K562 (cell line): ENCODE data around the gene TMEM39A. TPM values are rescaled to one million over a fixed set of nuclear protein-coding genes. Genes with fewer than 3 reads are reported as not detected.

ENCODE experiments used
- ATAC-seq: fragments of 200-7000 bp; cut with Tn5 transposase; 3 replicates; pipeline ENCODE4 v1.9.1; 2020; ENCODE audit warnings: moderate library complexity
- BruUV-seq: library from RNA; stranded (reverse); fragments of 400-500 nt; replicated peaks from 2 replicates; lab custom pipeline; 2021; lab: Mats Ljungman, UMichigan
- CTCF ChIA-PET: fragments of 300-600 bp; formaldehyde crosslinking; extraction: SDS; loops from one replicate; lab custom pipeline; 2021; ENCODE audit warnings: low intra/inter-chr PET ratio; lab: Yijun Ruan, JAX
- POLR2A ChIA-PET: fragments of 300-600, 350-650 bp; sonication (Branson Sonifier 250); formaldehyde crosslinking; extraction: SDS; loops from one replicate; lab custom pipeline; 2021; ENCODE audit warnings: antibody characterized with exemption, inconsistent platforms; lab: Yijun Ruan, JAX
- DNase-seq, 4 experiments: peaks; one replicate each; pipeline versions ENCODE4 v3.0.0 to v3.0.0-alpha.2; 2011 to 2018; ENCODE audit warnings: low spot score in 3 of 4, mixed read lengths in 3 of 4; ENCODE audit errors: extremely low read depth in 1 of 4
- FAIRE-seq: peaks from 2 replicates; lab custom pipeline; 2011; peaks lifted over from hg19 to GRCh38; lab: Jason Lieb, UNC
- H2AFZ ChIP-seq: 2 replicates; pipeline ENCODE4 v1.6.0; 2011; ENCODE audit warnings: low read depth, low read length, control low read depth, inconsistent platforms
- H3K27ac ChIP-seq: fragments of 200-600 bp; 3 replicates; pipeline ENCODE4 v1.8.0; 2011; ENCODE audit warnings: low read depth, mild to moderate bottlenecking, control low read depth, inconsistent platforms, low read length, moderate library complexity, mixed read lengths; ENCODE audit errors: extremely low read depth
- H3K27me3 ChIP-seq, 2 experiments: fragments of 300-600 bp in 1 of 2; 2 replicates in 1 of 2; 3 replicates in 1 of 2; pipeline versions ENCODE4 v1.6.0 to v1.8.0; 2011; ENCODE audit warnings: inconsistent platforms in 2 of 2, low read length in 2 of 2, mild to moderate bottlenecking in 1 of 2, mixed read lengths in 1 of 2, moderate library complexity in 1 of 2; ENCODE audit not compliant: control insufficient read depth in 2 of 2, insufficient read depth in 2 of 2
- H3K36me3 ChIP-seq: fragments of 300-600 bp; 3 replicates; pipeline ENCODE4 v1.8.0; 2011; ENCODE audit warnings: mild to moderate bottlenecking, low read length, inconsistent platforms; ENCODE audit not compliant: control insufficient read depth, insufficient read depth
- H3K4me1 ChIP-seq, 2 experiments: fragments of 200-600 bp in 1 of 2; replicated peaks in 1 of 2; 2 replicates in 1 of 2; 3 replicates in 1 of 2; pipeline versions ENCODE4 v1.5.1 to v1.8.0; 2011; ENCODE audit warnings: inconsistent platforms in 2 of 2, low read length in 2 of 2, mild to moderate bottlenecking in 1 of 2, mixed read lengths in 1 of 2, moderate library complexity in 1 of 2; ENCODE audit not compliant: control insufficient read depth in 2 of 2, insufficient read depth in 2 of 2
- H3K4me2 ChIP-seq: 2 replicates; pipeline ENCODE4 v1.6.1; 2011; ENCODE audit warnings: low read length, control low read depth, inconsistent platforms, mixed read lengths; ENCODE audit not compliant: insufficient read depth
- H3K4me3 ChIP-seq: fragments of 200-600 bp; sonication (generic), shearing (Covaris generic); 2 replicates; pipeline ENCODE4 v1.5.1; 2016; ENCODE audit warnings: control low read depth, inconsistent platforms
- H3K79me2 ChIP-seq: fragments of 200-600 bp; 3 replicates; pipeline ENCODE4 v1.8.0; 2011; ENCODE audit warnings: low read length, inconsistent platforms; ENCODE audit not compliant: control insufficient read depth, insufficient read depth
- H3K9ac ChIP-seq, 2 experiments: 2 replicates each; pipeline versions ENCODE4 v1.6.0 to v1.6.1; 2011; ENCODE audit warnings: low read depth in 2 of 2, low read length in 2 of 2, control low read depth in 1 of 2, inconsistent platforms in 1 of 2, mild to moderate bottlenecking in 1 of 2, mixed read lengths in 1 of 2; ENCODE audit not compliant: insufficient read depth in 1 of 2
- H3K9me1 ChIP-seq: one replicate; pipeline ENCODE4 v1.6.0; 2011; ENCODE audit warnings: inconsistent platforms, mild to moderate bottlenecking, low read length, moderate library complexity; ENCODE audit not compliant: control insufficient read depth, insufficient read depth
- H3K9me3 ChIP-seq: replicated peaks from 2 replicates; pipeline ENCODE4 v1.5.1; 2011; ENCODE audit warnings: low read depth, low read length, inconsistent platforms; ENCODE audit not compliant: control insufficient read depth, insufficient read depth
- H4K20me1 ChIP-seq: replicated peaks from 2 replicates; pipeline ENCODE4 v1.6.1; 2011; ENCODE audit warnings: low read length, inconsistent platforms, mixed read lengths; ENCODE audit not compliant: control insufficient read depth, insufficient read depth
- GABPB1 ChIP-seq: sonication (generic); formaldehyde crosslinking; IDR thresholded peaks from 2 replicates; pipeline ENCODE4 v1.8.0; 2022; ENCODE audit warnings: mild to moderate bottlenecking, missing genetic modification reagents
- HDAC1 ChIP-seq, 2 experiments: fragments of 450-650 bp; IDR thresholded peaks; 2 replicates each; pipeline ENCODE4 v1.6.1; 2016 to 2017; ENCODE audit warnings: inconsistent platforms in 1 of 2, mild to moderate bottlenecking in 1 of 2, moderate library complexity in 1 of 2
- NONO ChIP-seq, 2 experiments: fragments of 200-400 bp in 1 of 2; fragments of 450-650 bp in 1 of 2; formaldehyde crosslinking in 1 of 2; IDR thresholded peaks; 2 replicates each; pipeline ENCODE4 v1.6.1; 2017; ENCODE audit warnings: low read depth in 2 of 2, mild to moderate bottlenecking in 2 of 2, moderate library complexity in 2 of 2, low read length in 1 of 2
- NR2C1 ChIP-seq, 2 experiments: fragments of 450-650 bp; IDR thresholded peaks; 2 replicates each; pipeline ENCODE4 v1.6.1; 2017; ENCODE audit warnings: mild to moderate bottlenecking in 2 of 2, antibody characterized with exemption in 1 of 2, inconsistent platforms in 1 of 2, missing compliant biosample characterization in 1 of 2, missing genetic modification characterization in 1 of 2
- WHSC1 ChIP-seq: IDR thresholded peaks from one replicate; pipeline ENCODE4 v1.6.1; 2012; ENCODE audit warnings: low read length, control low read depth, inconsistent platforms
- ZNF316 ChIP-seq: fragments of 450-650 bp; IDR thresholded peaks from 2 replicates; pipeline ENCODE4 v1.6.1; 2016
- WGBS: fragments of 100-300 bp; shearing (Covaris generic); methylation state at CpG from one replicate; pipeline ENCODE4 v1.1.6; 2016; ENCODE audit warnings: low coverage, mixed read lengths; ENCODE audit not compliant: insufficient coverage; ENCODE audit errors: missing lambda C conversion rate; 5-methylcytosine and 5-hydroxymethylcytosine counted together
- in situ Hi-C: fragments of 300-500 bp; cut with MboI; formaldehyde crosslinking; loops from 4 replicates; pipeline ENCODE4 v1.15.0; 2018; ENCODE audit warnings: inconsistent platforms, mixed read lengths
- intact Hi-C: fragments of 100-400 bp; cut with micrococcal nuclease; formaldehyde crosslinking; loops from 2 replicates; pipeline ENCODE4 v1.14.2; 2022
- polyA plus RNA-seq, 8 experiments: library from polyadenylated mRNA; depleted of rRNA in 4 of 8; stranded (reverse) in 5 of 8; unstranded in 3 of 8; fragments of >200 nt; fragmentation: Nextera tagmentation in 2 of 8; fragmentation: Illumina TruSeq in 1 of 8; extraction: Ambion mirVana in 2 of 8; extraction: Trizol in 1 of 8; gene quantifications; 2 replicates each; pipeline versions ENCODE4 v1.2.1 to v1.2.3, GENCODE V29; 2011 to 2014; ENCODE audit warnings: inconsistent platforms in 1 of 8, missing spikeins in 1 of 8
- total RNA-seq, 7 experiments: library from RNA; depleted of rRNA in 6 of 7; stranded (reverse); fragments of >200 nt in 6 of 7; fragmentation: Illumina TruSeq in 2 of 7; extraction: Trizol in 2 of 7; gene quantifications; 2 replicates each; pipeline versions ENCODE4 v1.2.1 to v1.2.3, GENCODE V29; 2011 to 2021; ENCODE audit warnings: low replicate concordance in 1 of 7

TMEM39A gene
- total and polyA plus RNA-seq, 9 of the 15 experiments (the other 6 are each of a cell fraction or from before 2014, with no cell fraction given): 12.0 to 41.5 (median 15.4) TPM

DNA sequence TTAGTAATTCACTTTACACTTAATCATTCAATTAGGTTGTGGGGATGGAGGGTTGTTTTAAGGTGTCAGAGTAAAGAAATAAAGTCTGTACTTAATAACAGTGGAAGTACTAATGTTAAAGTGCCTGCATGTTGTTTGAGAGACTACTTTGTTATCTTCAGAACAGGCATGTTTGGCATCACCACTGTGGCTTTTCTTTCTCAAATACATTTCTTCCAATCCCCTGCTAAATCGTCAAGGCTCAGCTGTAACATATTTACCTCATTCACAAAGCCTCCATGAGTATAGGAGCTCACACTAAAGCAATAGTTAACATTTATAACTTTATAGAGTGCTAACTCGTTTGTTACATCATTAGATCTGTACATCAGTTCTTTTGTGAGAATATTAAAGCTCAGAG lies 37.5 kb upstream of the TMEM39A start:
- FAIRE-seq (peak; percentile 11), ATAC-seq (no peak), DNase-seq (peak in 1 of 4 experiments; percentile 20)
- ChIA-PET CTCF (no interaction called here), POLR2A (interaction anchor here (0.8 to 1.5 kb wide), 4 partner anchors 7 to 89 kb away, joined by 3 to 8 read pairs (median 3); no protein-coding TSS in a partner anchor)
- no peaks in the 10 kb centered on the region; a peak in 1 of 5 replicates for H3K4me1 ChIP-seq
- peak overlapping the region; percentile 70 for H3K4me3 ChIP-seq
- H3K9ac ChIP-seq: peak overlapping the region in 1 of 2 experiments; percentile 90; a peak in 2 of 4 replicates
- in situ Hi-C loops: no loop called here
- no peaks in the 10 kb centered on the region for H3K9me1 ChIP-seq
- no peaks in the 10 kb centered on the region for H3K9me3 ChIP-seq
- 4% methylated on average over 2 of the region's 2 CpGs for WGBS
- no peaks in the 10 kb centered on the region for H4K20me1 ChIP-seq
- peak overlapping the region; percentile 94 for H3K27ac ChIP-seq
- H3K27me3 ChIP-seq: no peaks in the 10 kb centered on the region
- no peak overlapping the region for H2AFZ ChIP-seq
- H3K4me2 ChIP-seq: peak overlapping the region; percentile 87
- peaks cover 40% of the 10 kb centered on the region for H3K36me3 ChIP-seq
- BruUV-seq: no TSS peak
- H3K79me2 ChIP-seq: peaks cover 60% of the 10 kb centered on the region
- intact Hi-C loops: loop anchor here (5.0 kb wide), 1 partner anchor 176 kb away; the partner anchor contains the start of gene COX17
- TF ChIP-seq ZNF316: no peak
- TF ChIP-seq, all 486 proteins: peak for 0

DNA sequence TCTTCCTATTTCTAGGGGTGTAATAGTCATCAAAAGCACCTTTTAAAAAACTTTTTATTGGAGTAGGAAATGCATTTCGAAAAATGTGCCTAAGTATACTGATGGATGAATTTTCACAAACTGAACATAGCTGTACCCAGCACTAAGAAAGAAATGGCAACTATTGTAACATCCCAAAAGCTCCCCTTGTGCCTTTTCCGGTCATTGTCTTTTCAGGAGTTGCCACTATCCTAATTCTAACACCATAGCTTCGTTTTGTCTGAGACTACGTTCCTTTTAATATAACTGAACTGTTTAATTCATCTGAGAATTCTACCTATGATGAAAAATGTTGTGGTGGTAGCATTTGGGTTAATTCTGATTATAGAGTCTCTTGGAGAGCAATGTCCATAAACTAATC lies 36.9 kb upstream of the TMEM39A start:
- no peak for FAIRE-seq
- BruUV-seq: no TSS peak
- peak overlapping the region; percentile 94; the same call in 1 of the 3 replicates for H3K27ac ChIP-seq
- no peak for TF ChIP-seq NONO (IDR thresholded peaks at IDR 0.05; ENCODE audit: low read depth in 2 of 2, low read length in 1 of 2)
- no peak for TF ChIP-seq WHSC1
- no peak for TF ChIP-seq NR2C1 (IDR thresholded peaks at IDR 0.05)
- TF ChIP-seq NR2C1 (tag; IDR thresholded peaks at IDR 0.05): no peak
- no peak for TF ChIP-seq HDAC1 (IDR thresholded peaks at IDR 0.05)
- peak; percentile 39; the same call in 1 of the 2 replicates for TF ChIP-seq GABPB1 (CRISPR knock-in tag)

More for the DNA sequence above, 36.9 kb upstream of the TMEM39A start:
- no peak overlapping the region for H2AFZ ChIP-seq
- in situ Hi-C loops: no loop called here
- H3K9me3 ChIP-seq: no peaks in the 10 kb centered on the region
- H3K79me2 ChIP-seq: peaks cover 59% of the 10 kb centered on the region
- H3K27me3 ChIP-seq: no peaks in the 10 kb centered on the region
- 3% methylated on average over 4 of the region's 4 CpGs for WGBS
- CTCF ChIA-PET: no interaction called here
- H3K4me3 ChIP-seq: peak overlapping the region; percentile 70
- ATAC-seq: peak; percentile 19; the same call in 2 of the 3 replicates
- no peaks in the 10 kb centered on the region; a peak in 1 of 5 replicates for H3K4me1 ChIP-seq
- POLR2A ChIA-PET: interaction anchor here (0.8 to 1.5 kb wide), 4 partner anchors 8 to 88 kb away, joined by 3 to 8 read pairs (median 3); no protein-coding TSS in a partner anchor
- peak overlapping the region in 1 of 2 experiments; percentile 90; a peak in 3 of 4 replicates for H3K9ac ChIP-seq
- no peak for DNase-seq
- H4K20me1 ChIP-seq: no peaks in the 10 kb centered on the region
- H3K9me1 ChIP-seq: no peaks in the 10 kb centered on the region
- H3K4me2 ChIP-seq: peak overlapping the region; percentile 87
- H3K36me3 ChIP-seq: peaks cover 34% of the 10 kb centered on the region
- intact Hi-C loops: loop anchor here (5.0 kb wide), 1 partner anchor 177 kb away; the partner anchor contains the start of gene COX17
